ENCODE results near the gene HOXA13.

DNA sequence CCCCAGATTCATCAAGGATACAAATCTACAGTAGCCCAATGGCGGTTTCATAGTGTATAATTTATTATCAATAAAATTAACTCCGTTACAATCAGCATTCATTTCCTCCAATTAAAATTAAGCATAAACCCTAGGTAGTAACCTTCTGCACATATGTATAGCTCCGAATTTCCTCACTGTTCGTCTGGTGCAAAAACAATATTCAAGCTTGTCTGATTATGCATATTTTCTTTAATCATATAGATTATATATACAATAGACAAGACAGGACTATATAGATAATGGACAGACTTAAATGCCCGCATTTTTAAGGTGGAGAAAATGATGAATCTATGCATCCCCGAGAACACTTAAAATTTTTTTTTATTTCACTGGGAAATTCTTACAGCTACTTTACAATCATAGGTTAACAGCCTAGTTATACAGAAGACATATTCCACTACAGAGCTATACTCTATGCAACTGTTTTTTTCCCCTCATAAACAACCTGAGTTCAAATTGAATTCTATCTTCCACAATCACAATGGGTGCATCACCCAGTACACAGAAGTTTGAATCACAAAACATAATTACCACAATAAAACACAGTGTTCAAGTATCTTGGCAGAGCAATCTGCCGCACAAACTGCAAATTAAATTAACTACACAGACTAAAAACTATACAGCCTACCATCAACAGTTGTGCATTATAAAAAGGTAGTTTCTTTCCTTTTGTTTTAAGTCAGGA is 37.2 kb downstream of the HOXA13 start:
- no peak for TF ChIP-seq EZH2 (IDR thresholded peaks at IDR 0.05; ENCODE audit: low read depth, unreplicated experiment)
- TF ChIP-seq POLR2AphosphoS5 (IDR thresholded peaks at IDR 0.05; ENCODE audit: low read depth) = no peak
- TF ChIP-seq, protein P1, sequence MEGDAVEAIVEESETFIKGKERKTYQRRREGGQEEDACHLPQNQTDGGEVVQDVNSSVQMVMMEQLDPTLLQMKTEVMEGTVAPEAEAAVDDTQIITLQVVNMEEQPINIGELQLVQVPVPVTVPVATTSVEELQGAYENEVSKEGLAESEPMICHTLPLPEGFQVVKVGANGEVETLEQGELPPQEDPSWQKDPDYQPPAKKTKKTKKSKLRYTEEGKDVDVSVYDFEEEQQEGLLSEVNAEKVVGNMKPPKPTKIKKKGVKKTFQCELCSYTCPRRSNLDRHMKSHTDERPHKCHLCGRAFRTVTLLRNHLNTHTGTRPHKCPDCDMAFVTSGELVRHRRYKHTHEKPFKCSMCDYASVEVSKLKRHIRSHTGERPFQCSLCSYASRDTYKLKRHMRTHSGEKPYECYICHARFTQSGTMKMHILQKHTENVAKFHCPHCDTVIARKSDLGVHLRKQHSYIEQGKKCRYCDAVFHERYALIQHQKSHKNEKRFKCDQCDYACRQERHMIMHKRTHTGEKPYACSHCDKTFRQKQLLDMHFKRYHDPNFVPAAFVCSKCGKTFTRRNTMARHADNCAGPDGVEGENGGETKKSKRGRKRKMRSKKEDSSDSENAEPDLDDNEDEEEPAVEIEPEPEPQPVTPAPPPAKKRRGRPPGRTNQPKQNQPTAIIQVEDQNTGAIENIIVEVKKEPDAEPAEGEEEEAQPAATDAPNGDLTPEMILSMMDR (conservative IDR thresholded peaks at IDR 0.05; ENCODE audit: low read depth in 2 of 2) = no peak

Data from GM23338 (cell line).